SK-N-SH (cell line): ENCODE results near the gene RNFT2. TPM values are rescaled to one million over a fixed set of nuclear protein-coding genes. Genes with fewer than 3 reads are reported as not detected.

ENCODE experiments used
- CTCF ChIA-PET: fragments of 300-600, 350-600 bp; formaldehyde crosslinking; extraction: SDS; loops from one replicate; lab custom pipeline; 2021; lab: Yijun Ruan, JAX
- POLR2A ChIA-PET: fragments of 350-600 bp; sonication (Branson Sonifier 250); formaldehyde crosslinking; extraction: SDS; loops from one replicate; lab custom pipeline; 2020; ENCODE audit warnings: antibody characterized with exemption, inconsistent platforms; lab: Yijun Ruan, JAX
- DNase-seq: peaks from one replicate; pipeline ENCODE4 v3.0.0; 2012
- H2AFZ ChIP-seq: fragments of 200-600 bp; sonication (generic); 2 replicates; pipeline ENCODE4 v1.8.1; 2016; ENCODE audit warnings: antibody characterized with exemption, mild to moderate bottlenecking, low read depth
- H3F3A ChIP-seq: fragments of 200-600 bp; sonication (generic); replicated peaks from 2 replicates; pipeline ENCODE3; 2016; ENCODE audit warnings: antibody characterized with exemption, mild to moderate bottlenecking; ENCODE audit not compliant: insufficient read depth
- H3K27ac ChIP-seq, 2 experiments: fragments of 200-500 bp in 1 of 2; fragments of 200-600 bp in 1 of 2; sonication (Bioruptor generic) in 1 of 2; sonication (generic), shearing (Covaris generic) in 1 of 2; 2 replicates each; pipeline versions ENCODE4 v1.5.1 to v1.6.1; 2014 to 2016; ENCODE audit warnings: low read depth in 2 of 2, inconsistent platforms in 1 of 2, low read length in 1 of 2, mild to moderate bottlenecking in 1 of 2, mixed read lengths in 1 of 2
- H3K27me3 ChIP-seq: fragments of 200-600 bp; sonication (generic), shearing (Covaris generic); 2 replicates; pipeline ENCODE4 v1.6.1; 2016; ENCODE audit warnings: mixed run types; ENCODE audit not compliant: insufficient read depth
- H3K36me3 ChIP-seq, 2 experiments: fragments of 200-500 bp in 1 of 2; fragments of 200-600 bp in 1 of 2; sonication (Bioruptor generic) in 1 of 2; sonication (generic) in 1 of 2; replicated peaks in 1 of 2; 2 replicates each; pipeline versions ENCODE3 to v1.5.1; 2014 to 2016; ENCODE audit warnings: low read length in 1 of 2, mild to moderate bottlenecking in 1 of 2; ENCODE audit not compliant: insufficient read depth in 2 of 2, control insufficient read depth in 1 of 2
- H3K4me1 ChIP-seq, 2 experiments: fragments of 200-500 bp in 1 of 2; fragments of 200-600 bp in 1 of 2; sonication (Bioruptor generic) in 1 of 2; sonication (generic), shearing (Covaris generic) in 1 of 2; 2 replicates each; pipeline versions ENCODE4 v1.5.1 to v1.6.1; 2014 to 2016; ENCODE audit warnings: low read depth in 1 of 2, low read length in 1 of 2, mixed run types in 1 of 2; ENCODE audit not compliant: insufficient read depth in 2 of 2, control insufficient read depth in 1 of 2
- H3K4me2 ChIP-seq: fragments of 200-600 bp; sonication (generic), shearing (Covaris generic); 2 replicates; pipeline ENCODE4 v1.6.1; 2017; ENCODE audit warnings: mixed run types
- H3K4me3 ChIP-seq, 2 experiments: fragments of 200-500 bp in 1 of 2; fragments of 200-600 bp in 1 of 2; sonication (Bioruptor generic) in 1 of 2; sonication (generic), shearing (Covaris generic) in 1 of 2; 2 replicates each; pipeline versions ENCODE4 v1.5.1 to v1.8.1; 2014 to 2016; ENCODE audit warnings: low read depth in 2 of 2, inconsistent platforms in 1 of 2, low read length in 1 of 2, mild to moderate bottlenecking in 1 of 2, mixed read lengths in 1 of 2, moderate library complexity in 1 of 2
- H3K79me2 ChIP-seq: fragments of 200-600 bp; sonication (generic); 2 replicates; pipeline ENCODE4 v1.8.1; 2017; ENCODE audit warnings: mild to moderate bottlenecking; ENCODE audit not compliant: insufficient read depth
- H3K9ac ChIP-seq: fragments of 200-600 bp; sonication (generic); 2 replicates; pipeline ENCODE4 v1.6.1; 2017; ENCODE audit warnings: mixed run types
- H3K9me2 ChIP-seq: fragments of 200-600 bp; sonication (generic); 2 replicates; pipeline ENCODE4 v1.6.1; 2017; ENCODE audit warnings: mixed run types
- H3K9me3 ChIP-seq: fragments of 200-600 bp; sonication (generic); 2 replicates; pipeline ENCODE4 v1.6.1; 2017; ENCODE audit warnings: mixed run types, mild to moderate bottlenecking, moderate library complexity
- H4K20me1 ChIP-seq: fragments of 200-600 bp; sonication (generic); 2 replicates; pipeline ENCODE4 v1.6.1; 2017; ENCODE audit warnings: mild to moderate bottlenecking, mixed run types; ENCODE audit not compliant: insufficient read depth
- CHD2 ChIP-seq: fragments of 150-350 bp; IDR thresholded peaks from 2 replicates; pipeline ENCODE4 v1.6.1; 2018; ENCODE audit warnings: low read length; ENCODE audit not compliant: partially characterized antibody
- FOSL2 ChIP-seq: IDR thresholded peaks from 2 replicates; pipeline ENCODE4 v1.4.0; 2012; ENCODE audit warnings: low read depth, mild to moderate bottlenecking, moderate library complexity, borderline replicate concordance
- FOXJ3 ChIP-seq: sonication (generic); formaldehyde crosslinking; IDR thresholded peaks from 2 replicates; pipeline ENCODE4 v1.5.1; 2020; ENCODE audit warnings: mild to moderate bottlenecking, missing genetic modification reagents
- GABPA ChIP-seq: IDR thresholded peaks from 2 replicates; pipeline ENCODE4 v1.4.0; 2012; ENCODE audit warnings: low read depth, mild to moderate bottlenecking
- GATA2 ChIP-seq: sonication (generic); formaldehyde crosslinking; IDR thresholded peaks from 2 replicates; pipeline ENCODE4 v1.5.0; 2020; ENCODE audit warnings: mild to moderate bottlenecking, missing genetic modification reagents
- MAX ChIP-seq: IDR thresholded peaks from 2 replicates; pipeline ENCODE4 v1.4.0; 2012; ENCODE audit warnings: low read depth
- MEF2A ChIP-seq: IDR thresholded peaks from 2 replicates; pipeline ENCODE4 v1.4.0; 2012; ENCODE audit warnings: low read depth, borderline replicate concordance
- NFIC ChIP-seq: IDR thresholded peaks from 2 replicates; pipeline ENCODE4 v1.4.0; 2012; ENCODE audit warnings: borderline replicate concordance
- POLR2AphosphoS5 ChIP-seq: IDR thresholded peaks from 2 replicates; pipeline ENCODE4 v1.6.1; 2012; ENCODE audit warnings: low read depth, low read length
- RAD21 ChIP-seq: IDR thresholded peaks from 2 replicates; pipeline ENCODE4 v1.6.1; 2012; ENCODE audit warnings: mild to moderate bottlenecking, low read length
- RCOR1 ChIP-seq: fragments of 150-350 bp; IDR thresholded peaks from 2 replicates; pipeline ENCODE4 v1.6.1; 2017; ENCODE audit warnings: antibody characterized with exemption, low read length
- TEAD4 ChIP-seq: IDR thresholded peaks from 2 replicates; pipeline ENCODE4 v1.4.0; 2012; ENCODE audit warnings: mild to moderate bottlenecking, borderline replicate concordance; ENCODE audit not compliant: insufficient read depth
- USF1 ChIP-seq: IDR thresholded peaks from 2 replicates; pipeline ENCODE4 v1.4.0; 2012; ENCODE audit warnings: low read depth, borderline replicate concordance
- WGBS: methylation state at CpG from one replicate; pipeline ENCODE4 v1.1.6; 2017; ENCODE audit warnings: low lambda C conversion rate; 5-methylcytosine and 5-hydroxymethylcytosine counted together
- polyA plus RNA-seq, 3 experiments: library from polyadenylated mRNA; depleted of rRNA; stranded (reverse); fragments of >200 nt; gene quantifications; 2 replicates each; pipeline ENCODE4 v1.2.3, GENCODE V29; 2012
- TF ChIP-seq, protein P1 (sequence below): fragments of 150-350 bp; IDR thresholded peaks from 2 replicates; pipeline ENCODE4 v1.6.1; 2017; ENCODE audit warnings: antibody characterized with exemption, low read length, low read depth, borderline replicate concordance
- TF ChIP-seq, protein P2 (sequence below): fragments of 150-350 bp; IDR thresholded peaks from 2 replicates; pipeline ENCODE4 v1.6.1; 2016; ENCODE audit warnings: mild to moderate bottlenecking, low read depth, low read length
- TF ChIP-seq, protein P3 (sequence below): IDR thresholded peaks from 2 replicates; pipeline ENCODE4 v1.4.0; 2012; ENCODE audit warnings: low read depth, borderline replicate concordance

RNFT2 gene
- polyA plus RNA-seq, 1 of the 3 experiments (the other 2 are of a cell fraction) = 3.8 TPM

- no peak overlapping the region for H3K4me2 ChIP-seq
- no peaks in the 10 kb centered on the region for H3K27me3 ChIP-seq
- H3K9ac ChIP-seq = no peak overlapping the region
- 0 out of 2 replicates have a peak, but pooled peaks cover 4% of the 10 kb centered on the region for H4K20me1 ChIP-seq
- H3K9me2 ChIP-seq = no peaks in the 10 kb centered on the region
- no peak for DNase-seq
- H3K27ac ChIP-seq = no peak overlapping the region
- H3K9me3 ChIP-seq = no peaks in the 10 kb centered on the region
- peaks cover 4% of the 10 kb centered on the region for H3F3A ChIP-seq
- H3K4me1 ChIP-seq = peaks cover 0 to 10% of the 10 kb centered on the region in 2 experiments; a peak in 1 of 4 replicates
- peaks cover 11% of the 10 kb centered on the region for H3K79me2 ChIP-seq
- CTCF ChIA-PET = interaction anchor here (1.1 to 2.7 kb wide), 3 partner anchors 11 to 16 kb away, joined by 3 to 21 read pairs (median 4); no protein-coding TSS in a partner anchor
- no peak overlapping the region for H3K4me3 ChIP-seq
- 95% methylated on average over 13 of the region's 15 CpGs for WGBS
- H2AFZ ChIP-seq = no peak overlapping the region
- TF ChIP-seq NFIC (no peak), GABPA (no peak), USF1 (no peak), TEAD4 (no peak), POLR2AphosphoS5 (no peak), FOSL2 (no peak), RCOR1 (no peak), MAX (no peak), CHD2 (no peak)
- TF ChIP-seq, protein P1, sequence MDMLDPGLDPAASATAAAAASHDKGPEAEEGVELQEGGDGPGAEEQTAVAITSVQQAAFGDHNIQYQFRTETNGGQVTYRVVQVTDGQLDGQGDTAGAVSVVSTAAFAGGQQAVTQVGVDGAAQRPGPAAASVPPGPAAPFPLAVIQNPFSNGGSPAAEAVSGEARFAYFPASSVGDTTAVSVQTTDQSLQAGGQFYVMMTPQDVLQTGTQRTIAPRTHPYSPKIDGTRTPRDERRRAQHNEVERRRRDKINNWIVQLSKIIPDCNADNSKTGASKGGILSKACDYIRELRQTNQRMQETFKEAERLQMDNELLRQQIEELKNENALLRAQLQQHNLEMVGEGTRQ = no peak
- TF ChIP-seq, protein P2, sequence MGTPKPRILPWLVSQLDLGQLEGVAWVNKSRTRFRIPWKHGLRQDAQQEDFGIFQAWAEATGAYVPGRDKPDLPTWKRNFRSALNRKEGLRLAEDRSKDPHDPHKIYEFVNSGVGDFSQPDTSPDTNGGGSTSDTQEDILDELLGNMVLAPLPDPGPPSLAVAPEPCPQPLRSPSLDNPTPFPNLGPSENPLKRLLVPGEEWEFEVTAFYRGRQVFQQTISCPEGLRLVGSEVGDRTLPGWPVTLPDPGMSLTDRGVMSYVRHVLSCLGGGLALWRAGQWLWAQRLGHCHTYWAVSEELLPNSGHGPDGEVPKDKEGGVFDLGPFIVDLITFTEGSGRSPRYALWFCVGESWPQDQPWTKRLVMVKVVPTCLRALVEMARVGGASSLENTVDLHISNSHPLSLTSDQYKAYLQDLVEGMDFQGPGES = no peak
- peaks cover 10 to 53% of the 10 kb centered on the region in 2 experiments for H3K36me3 ChIP-seq
- POLR2A ChIA-PET = no interaction called here
Measured at GRCh38 chr12:116719731-116720528, 18.2 kb upstream of the RNFT2 start.

DNA sequence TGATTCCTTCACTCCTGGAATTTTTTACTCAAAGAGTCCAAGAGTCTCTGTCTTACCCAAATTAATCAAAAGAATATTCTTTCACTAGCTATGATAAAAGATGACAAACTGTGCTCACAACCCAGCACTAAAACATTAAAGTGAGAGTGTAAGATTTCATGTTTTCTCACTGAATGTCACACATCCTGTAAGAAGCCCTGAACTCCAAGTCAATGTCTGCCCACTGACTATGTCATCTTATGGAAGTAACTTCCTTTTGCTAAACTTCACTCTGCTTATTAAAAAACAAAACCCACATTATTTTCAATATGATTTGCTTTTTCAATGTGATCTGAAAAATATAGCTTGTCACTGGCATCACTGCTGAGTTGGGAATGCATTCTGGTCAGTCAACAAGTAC is 15.9 kb upstream of the RNFT2 start:
- DNase-seq = no peak
- Histone ChIP-seq H3K4me3 (no peak overlapping the region), H3K4me1 (peaks cover 0 to 10% of the 10 kb centered on the region in 2 experiments; a peak in 1 of 4 replicates), H3K27ac (no peak overlapping the region), H3K4me2 (no peak overlapping the region), H3K9ac (no peak overlapping the region), H3K79me2 (peaks cover 28% of the 10 kb centered on the region), H3F3A (peaks cover 4% of the 10 kb centered on the region), H3K9me3 (no peaks in the 10 kb centered on the region), H2AFZ (no peak overlapping the region), H3K27me3 (no peaks in the 10 kb centered on the region), H3K36me3 (peaks cover 6 to 35% of the 10 kb centered on the region in 2 experiments), H3K9me2 (no peaks in the 10 kb centered on the region), H4K20me1 (0 out of 2 replicates have a peak, but pooled peaks cover 4% of the 10 kb centered on the region)
- ChIA-PET POLR2A (no interaction called here), CTCF (interaction anchor here (1.2 to 1.9 kb wide), 3 partner anchors 10 to 19 kb away, joined by 3 to 14 read pairs (median 4); no protein-coding TSS in a partner anchor)
- TF ChIP-seq, protein P3, sequence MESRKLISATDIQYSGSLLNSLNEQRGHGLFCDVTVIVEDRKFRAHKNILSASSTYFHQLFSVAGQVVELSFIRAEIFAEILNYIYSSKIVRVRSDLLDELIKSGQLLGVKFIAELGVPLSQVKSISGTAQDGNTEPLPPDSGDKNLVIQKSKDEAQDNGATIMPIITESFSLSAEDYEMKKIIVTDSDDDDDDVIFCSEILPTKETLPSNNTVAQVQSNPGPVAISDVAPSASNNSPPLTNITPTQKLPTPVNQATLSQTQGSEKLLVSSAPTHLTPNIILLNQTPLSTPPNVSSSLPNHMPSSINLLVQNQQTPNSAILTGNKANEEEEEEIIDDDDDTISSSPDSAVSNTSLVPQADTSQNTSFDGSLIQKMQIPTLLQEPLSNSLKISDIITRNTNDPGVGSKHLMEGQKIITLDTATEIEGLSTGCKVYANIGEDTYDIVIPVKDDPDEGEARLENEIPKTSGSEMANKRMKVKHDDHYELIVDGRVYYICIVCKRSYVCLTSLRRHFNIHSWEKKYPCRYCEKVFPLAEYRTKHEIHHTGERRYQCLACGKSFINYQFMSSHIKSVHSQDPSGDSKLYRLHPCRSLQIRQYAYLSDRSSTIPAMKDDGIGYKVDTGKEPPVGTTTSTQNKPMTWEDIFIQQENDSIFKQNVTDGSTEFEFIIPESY = no peak
- TF ChIP-seq RAD21 (no peak), FOXJ3 (CRISPR knock-in tag) (no peak), GATA2 (CRISPR knock-in tag) (no peak), CHD2 (no peak), MEF2A (no peak)
